HL-60/S4 treated with phorbol 12-myristate 13-acetate at 8.2 ng/mL for 4 days and 3 days (cell line): ENCODE results near the gene FHL2.

Source experiments
- in situ Hi-C: fragments of 300-500 bp; cut with MboI; formaldehyde crosslinking; loops from 2 replicates; pipeline ENCODE4 v1.15.0; 2022; ENCODE audit warnings: low sequenced_read_pairs

FHL2 gene

DNA sequence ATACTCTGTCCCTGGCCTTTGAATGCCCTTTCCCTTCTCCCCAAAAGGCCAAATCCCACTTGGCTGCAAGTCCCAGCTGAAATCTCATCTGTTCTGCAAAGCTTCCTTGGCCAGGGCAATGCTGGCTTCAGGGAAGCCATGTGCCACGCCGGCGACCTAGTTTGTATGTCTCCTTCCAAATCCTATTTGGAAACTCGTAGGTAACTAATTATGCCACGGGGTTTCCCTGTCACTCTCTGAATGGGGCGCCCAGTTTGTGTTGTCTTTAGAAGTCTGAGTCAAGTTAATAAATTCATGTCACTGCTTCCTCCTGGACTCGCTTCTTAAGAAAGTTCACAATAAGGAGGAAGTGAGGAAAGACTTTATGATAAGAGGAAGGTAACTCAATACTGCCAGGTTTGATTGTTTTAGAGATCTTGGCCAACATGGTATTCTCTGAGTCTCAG, 19.1 kb downstream of the FHL2 start:
- in situ Hi-C loops = no loop called here

DNA sequence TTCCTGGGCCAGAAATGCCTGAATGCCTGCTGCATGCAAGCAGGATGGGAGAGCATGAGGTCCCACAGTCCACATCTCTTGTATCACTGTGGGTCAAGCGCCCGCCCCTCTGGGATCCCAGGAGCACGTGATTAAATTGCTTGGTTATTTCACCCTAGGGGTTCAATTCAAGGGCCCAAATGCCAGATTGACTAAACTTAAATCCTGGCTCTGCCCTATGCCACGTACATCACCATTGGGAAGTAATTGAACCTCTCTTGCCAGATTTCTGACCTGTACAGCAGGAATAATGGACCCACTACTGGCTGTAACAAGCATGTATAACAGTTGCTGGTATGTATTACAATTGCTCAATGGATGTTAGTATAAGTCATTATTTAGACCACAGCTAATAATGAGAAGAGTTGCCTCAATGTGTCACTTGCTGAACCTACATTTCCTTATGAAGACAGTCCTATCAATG, 19.9 kb downstream of the FHL2 start:
- in situ Hi-C loops = no loop called here

DNA sequence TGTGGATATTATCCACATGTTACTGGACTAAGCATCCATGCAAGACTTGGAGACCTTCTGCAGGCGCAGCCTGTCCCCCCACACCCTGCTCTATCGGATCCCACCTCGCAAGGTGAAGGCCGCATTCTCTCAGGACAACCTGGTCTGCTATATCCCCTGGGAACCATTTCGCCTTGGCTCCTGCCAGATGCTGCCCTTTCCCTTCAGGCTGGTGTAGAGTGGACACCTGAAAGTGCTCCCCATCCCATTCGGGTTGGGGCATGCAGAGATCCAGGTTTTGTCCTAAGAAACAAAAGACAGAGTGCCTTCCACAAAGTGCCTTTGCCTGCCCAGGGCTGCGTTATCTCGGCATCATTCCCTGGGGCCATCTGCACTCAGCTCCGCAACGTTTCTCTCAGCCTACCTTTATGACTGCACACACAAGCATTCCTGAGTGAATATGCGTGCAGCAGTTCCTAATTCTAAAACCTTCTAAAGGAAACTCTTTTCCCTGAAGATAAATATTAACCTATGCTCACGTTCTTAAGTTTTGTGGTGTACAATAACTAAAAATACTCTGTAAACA, 20.5 kb downstream of the FHL2 start:
- in situ Hi-C loops = no loop called here

DNA sequence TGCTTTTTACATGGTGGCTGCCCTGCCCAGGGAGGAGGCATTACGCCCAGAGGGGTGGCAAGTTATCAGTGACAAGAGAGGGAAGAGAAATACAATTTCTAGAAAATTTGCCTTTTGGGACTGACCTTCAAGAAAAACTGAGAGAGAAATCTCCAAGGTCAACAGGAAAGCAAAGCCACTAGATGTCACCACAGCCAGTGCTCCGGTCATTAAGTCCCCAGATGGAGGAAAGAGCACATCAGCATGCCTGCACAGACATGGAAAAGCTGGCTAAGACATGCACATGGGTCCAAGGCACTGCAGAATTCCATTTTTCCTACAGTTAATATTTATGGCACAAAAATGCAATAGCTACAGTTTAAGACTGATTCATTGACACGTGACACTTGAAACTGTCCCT, 21.0 kb downstream of the FHL2 start:
- in situ Hi-C loops = no loop called here

DNA sequence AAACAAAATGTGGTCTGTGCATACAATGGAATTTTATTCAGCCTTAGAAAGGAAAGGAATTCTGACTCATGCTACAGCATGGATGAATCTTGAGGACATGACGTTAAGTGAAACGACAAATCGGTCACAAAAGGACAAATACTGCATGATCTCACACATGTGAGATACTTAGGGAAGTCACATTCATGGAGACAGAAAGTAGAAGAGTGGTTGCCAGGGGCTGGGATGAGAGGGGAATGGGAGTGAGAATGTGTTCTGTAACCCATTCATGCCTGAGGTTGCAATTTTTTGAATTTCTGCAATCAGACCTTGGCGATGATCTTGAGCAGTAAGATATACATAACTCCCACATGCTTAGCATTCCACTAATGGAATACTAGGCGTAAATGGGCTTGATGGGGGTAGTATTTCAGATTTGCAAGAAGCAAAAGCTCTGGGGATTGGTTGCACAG, 22.0 kb downstream of the FHL2 start:
- in situ Hi-C loops = no loop called here

DNA sequence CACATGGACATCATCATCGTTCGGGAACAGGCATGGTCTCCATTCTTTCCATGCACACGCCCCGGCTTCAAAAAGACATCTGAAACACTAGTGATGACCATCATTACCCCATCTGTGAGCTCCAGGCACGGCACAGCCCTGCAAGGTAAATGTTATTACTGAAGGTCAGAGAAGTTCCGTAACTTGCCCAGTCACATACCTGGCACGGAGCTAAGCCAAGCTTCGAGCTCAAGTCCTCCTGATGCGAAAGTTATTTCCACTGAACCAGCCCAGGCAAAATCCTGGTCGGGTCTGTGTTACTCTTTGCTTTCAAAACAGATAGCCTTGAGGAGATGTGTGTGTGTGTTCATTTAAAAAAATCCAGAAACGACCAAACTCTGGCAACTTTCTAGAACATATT, 22.8 kb downstream of the FHL2 start:
- in situ Hi-C loops = no loop called here

DNA sequence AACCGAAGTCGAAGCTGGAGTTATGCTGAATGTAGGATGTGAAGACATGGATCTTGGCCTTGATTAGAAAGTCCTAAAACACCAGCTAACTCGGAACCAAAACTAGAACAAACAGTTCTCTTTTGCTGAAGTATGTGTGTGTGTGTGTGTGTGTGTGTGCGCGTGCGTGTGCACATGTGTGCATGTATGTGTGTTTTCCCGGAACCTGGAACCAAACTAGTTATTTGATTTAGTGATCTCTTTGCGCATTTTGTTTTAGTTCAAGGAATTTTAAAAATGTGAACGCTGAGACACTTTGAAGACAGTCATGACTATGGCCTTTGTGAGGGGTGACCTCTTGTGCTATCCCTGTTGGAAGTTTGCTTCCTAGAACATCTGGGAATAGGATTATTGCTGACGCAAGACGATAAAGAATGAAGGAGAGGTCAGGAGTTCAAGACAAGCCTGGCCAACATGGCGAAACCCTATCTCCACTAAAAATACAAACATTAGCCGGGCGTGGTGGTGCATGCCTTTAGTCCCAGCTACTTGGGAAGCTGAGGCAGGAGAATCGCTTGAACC, 23.8 kb downstream of the FHL2 start:
- in situ Hi-C loops = no loop called here

DNA sequence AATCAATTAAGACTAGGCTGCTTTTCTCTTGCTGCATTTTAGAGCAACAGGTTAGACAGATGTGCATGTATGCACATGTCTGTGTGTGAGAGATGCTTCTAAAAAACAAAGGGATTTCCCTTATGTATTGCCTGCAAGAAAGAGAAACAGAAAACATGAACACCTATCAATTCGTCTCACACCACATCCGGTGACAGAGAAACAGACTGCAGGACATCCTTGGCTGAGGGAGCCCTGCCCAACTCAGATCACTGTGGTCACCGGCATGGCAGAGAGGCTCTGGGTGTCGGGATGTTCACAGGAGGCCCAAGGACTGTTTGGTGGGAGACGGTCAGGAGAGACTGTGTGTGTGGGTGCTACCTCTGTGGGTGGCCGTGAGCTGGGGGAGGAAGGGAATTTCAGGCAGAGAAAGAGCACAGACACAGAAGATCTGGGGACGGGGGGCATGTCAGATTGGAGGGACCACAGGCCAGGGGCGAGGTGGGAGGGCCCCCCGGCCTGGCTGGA, 24.9 kb downstream of the FHL2 start:
- in situ Hi-C loops = loop anchor here (25.0 kb wide), 2 partner anchors 163 to 1213 kb away; no protein-coding TSS in a partner anchor

DNA sequence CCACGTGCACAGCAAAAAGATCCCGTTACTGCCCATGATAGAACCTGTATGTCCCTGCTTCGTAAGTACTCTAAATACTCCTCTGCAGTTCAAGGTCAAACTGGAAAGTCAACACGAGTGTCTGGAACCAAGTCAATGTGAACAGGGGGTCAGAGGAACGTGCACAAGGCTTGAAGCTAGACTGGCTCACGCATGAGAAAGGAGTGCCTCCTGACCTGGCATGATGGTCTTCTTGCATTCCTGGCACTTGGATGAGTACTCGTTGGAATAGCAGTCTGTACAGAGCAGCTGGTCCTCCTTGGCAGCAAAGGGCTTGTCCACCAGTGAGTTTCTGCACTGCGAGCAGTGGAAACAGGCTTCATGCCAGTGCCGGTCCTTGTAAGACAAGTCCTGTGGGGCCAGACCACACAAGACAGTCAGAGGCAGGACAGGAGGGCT, 25.5 kb downstream of the FHL2 start:
- in situ Hi-C loops = loop anchor here (25.0 kb wide), 2 partner anchors 164 to 1214 kb away; no protein-coding TSS in a partner anchor

DNA sequence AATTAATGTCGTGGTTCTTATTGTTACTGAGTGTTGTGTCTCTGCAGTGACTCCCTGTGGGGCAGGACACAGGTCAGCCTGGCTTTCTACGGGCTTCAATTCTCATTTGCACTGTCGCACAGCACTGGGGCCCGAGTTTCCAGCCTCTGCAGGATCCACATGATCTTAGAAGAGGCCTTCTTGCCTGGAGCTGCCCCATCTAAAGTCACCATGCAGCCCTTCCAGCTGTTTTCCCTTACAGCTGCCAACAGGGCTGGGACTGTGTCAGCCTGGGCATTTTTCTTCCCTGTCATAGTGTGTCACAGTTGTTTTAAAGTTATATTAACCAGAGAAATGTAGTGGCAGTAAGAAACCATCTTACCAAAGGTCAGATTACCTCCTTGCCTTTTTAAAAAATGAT, 27.0 kb downstream of the FHL2 start:
- in situ Hi-C loops = loop anchor here (25.0 kb wide), 2 partner anchors 165 to 1215 kb away; no protein-coding TSS in a partner anchor

DNA sequence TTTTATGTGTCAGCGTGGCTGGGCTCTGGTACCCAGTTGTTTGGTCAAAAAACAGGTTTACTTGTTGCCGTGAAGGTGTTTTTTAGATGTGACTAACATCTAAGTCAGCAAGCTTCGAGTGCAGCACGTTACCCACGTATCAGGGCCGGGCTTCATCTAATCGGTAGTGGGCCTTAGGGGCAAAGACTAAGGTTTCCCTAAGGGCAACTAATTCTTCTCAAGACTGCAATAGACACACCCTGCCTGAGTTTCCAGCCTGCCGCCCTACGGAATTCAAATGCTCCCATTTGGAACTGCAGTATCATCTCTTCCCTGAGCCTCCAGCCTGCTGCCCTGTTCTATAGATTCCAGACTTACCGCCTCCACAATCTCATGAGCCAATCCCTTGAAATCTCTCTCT, 27.7 kb downstream of the FHL2 start:
- in situ Hi-C loops = loop anchor here (25.0 kb wide), 2 partner anchors 166 to 1216 kb away; no protein-coding TSS in a partner anchor

DNA sequence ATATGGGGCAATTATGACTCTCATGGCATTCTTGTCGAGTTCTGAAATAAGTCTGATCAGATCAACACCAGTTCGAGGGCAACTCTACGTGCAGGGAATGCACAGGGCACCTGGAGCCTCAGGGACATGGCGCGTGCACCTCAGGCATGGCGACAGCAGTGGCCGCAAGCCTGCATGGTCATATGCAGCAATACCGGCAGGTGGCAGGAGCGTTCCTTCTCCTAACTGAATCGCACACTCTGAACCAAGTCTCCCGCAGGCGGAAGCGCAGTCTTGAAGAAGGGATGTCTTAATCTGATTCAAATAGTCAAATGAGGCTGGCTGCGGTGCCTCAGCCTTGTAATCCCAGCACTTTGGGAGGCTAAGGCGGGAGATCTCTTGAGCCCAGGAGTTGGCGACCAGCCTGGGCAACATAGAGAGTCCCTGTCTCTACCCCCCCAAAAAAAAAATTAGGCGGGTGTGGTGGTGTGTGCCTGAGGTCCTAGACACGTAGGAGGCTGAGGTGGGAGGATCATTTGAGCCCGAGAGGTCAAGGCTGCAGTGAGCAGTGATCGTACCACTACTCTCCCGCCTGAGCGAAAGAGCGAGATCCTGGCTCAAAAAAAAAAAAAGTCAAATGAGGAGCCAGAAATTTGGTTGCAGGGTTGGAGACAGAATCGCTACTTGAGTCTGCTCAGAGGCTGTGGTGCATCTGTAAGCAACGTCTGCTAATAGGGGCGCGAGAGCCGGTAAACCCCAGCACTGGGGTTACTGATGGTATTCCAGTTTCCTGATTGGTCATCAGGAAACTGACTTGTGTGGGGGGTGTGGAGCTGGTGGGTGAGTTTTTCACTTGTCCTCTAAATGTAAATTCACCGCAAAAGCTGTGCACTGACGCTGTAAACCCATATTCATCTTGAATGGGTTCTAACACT, 28.8 kb downstream of the FHL2 start:
- in situ Hi-C loops = loop anchor here (25.0 kb wide), 2 partner anchors 167 to 1217 kb away; no protein-coding TSS in a partner anchor

DNA sequence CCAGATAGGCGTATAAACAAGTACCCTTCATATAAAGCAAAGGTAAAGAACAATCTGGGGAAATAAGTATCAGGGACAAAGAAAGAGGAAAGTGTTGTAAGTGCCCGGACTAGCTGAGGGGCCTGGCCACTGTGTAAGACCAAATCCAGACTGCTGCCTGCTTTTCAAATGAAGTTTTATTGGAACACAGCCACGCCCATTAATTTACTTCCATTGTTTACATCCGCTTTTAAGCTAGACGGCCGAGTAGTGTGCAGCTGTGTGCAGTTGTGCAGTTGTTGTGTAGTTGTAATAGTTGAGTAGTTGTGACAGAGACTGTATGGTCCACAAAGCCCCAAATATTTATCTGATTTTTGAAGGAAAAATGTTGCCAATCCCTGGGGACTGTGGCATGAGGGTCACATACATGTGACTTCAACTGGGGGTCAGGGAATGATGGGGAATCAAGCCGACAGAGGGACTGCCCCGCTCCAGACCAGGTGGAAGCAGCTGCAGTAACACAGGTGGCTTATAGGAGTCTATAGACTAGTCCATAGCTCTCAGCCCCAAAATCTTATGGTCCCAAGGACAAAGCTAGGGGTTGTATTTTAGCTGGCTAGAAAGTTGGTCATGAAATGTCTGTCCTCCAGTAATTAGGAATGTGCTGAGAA, 30.0 kb downstream of the FHL2 start:
- in situ Hi-C loops = loop anchor here (25.0 kb wide), 2 partner anchors 168 to 1218 kb away; no protein-coding TSS in a partner anchor

DNA sequence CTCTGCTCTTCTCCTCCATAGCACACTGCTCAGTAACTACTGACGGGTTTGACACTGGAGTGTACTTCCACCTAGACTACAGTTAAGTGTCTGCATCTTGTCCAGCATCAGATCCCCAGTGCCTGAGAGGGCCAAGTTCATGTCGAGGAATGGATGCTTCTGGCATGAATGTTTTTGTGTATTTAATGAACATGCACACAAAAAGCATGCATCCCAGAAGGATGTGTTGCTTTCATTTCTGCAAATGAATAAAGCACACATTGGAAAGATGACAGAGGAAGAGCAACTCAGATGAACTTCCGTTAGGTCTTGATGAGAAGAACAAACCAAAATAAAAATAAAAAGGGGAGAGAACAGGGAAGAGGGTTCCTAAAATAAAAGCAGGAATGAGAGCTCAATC, 33.6 kb downstream of the FHL2 start:
- in situ Hi-C loops = loop anchor here (25.0 kb wide), 2 partner anchors 172 to 1222 kb away; no protein-coding TSS in a partner anchor

DNA sequence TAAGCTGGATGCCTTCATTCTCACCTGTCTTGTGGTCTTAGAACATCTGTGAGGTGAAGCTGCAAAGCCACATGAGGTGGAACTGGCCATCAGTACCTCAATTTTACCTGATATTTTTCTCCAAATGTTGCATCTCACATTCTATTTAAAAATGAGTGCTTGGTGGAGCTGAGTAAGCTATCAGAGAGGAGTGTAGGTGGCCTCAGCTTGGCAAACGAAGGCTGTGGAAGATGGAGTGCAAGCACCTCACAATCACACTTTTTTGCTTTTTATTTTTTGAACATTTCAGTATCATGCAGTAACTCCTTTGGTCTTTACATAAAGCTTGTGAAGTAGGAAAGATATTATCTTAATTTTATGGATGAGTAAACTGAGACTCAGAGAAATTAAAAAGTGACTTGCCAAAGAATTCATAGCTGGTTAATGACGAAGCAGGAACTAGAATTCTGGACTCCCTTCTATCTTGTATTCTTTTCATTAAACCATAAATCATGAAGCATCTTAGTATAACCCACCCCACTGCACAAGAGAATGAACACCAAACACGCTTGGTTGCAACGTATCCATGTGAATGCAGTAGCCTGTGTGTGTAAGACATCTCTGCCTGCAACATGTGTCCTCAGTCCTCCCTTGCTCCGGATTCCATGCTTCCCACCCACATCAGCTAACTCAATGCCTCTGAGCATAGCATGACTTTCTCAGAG, 34.3 kb downstream of the FHL2 start:
- in situ Hi-C loops = loop anchor here (25.0 kb wide), 2 partner anchors 173 to 1223 kb away; no protein-coding TSS in a partner anchor

DNA sequence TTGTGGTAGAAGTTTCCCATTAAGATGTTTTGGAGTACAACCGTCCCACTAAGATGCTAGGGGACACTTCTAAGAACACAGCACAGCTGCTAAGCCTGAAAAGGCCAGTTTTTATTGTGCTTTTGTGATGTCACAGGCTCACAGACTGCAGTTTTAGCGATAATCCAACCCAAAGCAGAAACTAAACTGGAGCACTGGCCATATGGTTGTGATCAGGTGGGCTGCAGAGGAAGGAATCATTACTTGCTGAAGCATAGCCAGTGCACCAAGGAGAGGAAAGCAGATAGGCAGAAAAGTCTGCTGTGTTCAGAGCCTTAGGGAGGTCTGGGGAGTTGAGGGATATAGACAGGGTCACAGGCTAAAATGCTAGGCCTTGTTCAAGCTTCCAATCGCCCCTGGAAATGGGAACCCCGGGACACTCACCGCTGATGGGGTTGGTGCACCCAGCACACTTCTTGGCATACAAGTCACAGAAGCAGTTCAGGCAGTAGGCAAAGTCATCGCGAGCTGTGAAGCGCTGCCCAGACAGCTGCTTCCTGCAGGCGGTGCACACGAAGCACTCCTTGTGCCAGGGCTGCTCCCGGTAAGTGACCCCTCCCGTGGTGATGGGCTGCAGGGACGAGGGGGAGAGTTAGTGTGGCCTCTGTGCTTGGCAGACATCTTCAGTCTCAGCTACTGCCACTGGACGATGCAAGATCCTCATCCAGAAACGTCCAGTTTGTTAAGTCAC, 35.8 kb downstream of the FHL2 start:
- in situ Hi-C loops = loop anchor here (25.0 kb wide), 2 partner anchors 174 to 1224 kb away; no protein-coding TSS in a partner anchor

DNA sequence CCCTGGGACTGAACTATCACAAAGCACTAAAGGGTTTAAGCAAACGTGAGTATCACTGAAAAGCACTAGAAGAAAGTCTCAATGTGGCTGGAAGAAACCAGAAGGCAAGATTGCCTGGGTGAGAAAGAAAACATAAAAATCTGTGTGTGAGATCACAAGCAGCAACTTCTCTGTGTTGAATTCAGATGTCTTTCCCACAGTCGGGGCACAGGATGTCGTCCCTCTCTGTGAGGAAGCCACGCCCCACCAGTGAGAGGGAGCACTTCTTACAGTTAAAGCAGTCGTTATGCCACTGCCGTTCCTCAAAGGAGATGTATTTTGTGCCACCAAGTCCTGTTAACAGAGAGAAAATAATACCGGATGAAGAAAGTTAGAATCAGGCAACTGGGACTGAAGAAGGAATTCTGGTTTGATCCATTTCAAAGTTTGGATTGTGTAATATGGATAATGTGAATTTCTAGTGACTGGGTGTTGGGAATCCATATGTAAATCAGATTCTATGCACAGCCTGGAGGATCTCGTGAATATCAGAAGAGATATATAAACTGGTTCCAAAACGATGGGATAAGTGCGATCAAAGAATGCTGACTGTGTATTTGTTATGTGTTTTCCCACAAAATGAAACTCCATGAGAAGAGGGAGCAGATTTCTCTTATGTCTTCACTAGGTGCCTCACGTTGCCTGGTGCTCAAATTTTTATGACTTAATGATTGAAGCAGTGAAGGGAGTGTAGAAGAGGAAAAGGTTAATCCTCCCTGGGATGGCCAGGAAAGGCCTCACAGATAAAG, 37.6 kb downstream of the FHL2 start:
- in situ Hi-C loops = loop anchor here (25.0 kb wide), 2 partner anchors 176 to 1226 kb away; no protein-coding TSS in a partner anchor

DNA sequence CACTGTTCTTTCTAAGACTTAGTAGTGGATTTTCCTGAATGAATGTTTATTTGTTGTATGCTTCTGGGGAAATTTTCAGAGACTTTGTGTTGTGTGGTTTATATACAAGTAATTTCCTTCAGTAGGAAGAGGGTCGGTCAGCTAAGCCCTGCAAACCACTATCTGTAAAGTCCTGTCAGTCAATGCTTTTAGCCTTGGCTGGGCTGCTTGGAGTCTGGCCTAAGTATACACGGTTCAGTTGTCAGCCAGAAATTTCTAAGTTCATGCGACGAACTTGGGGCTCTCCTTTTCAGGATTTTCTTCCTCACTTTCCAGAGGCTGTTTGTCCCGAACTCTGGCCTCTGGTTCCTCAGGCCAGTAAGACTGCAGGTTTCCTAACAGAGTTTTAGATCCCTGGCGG, 40.3 kb downstream of the FHL2 start:
- in situ Hi-C loops = loop anchor here (25.0 kb wide), 2 partner anchors 179 to 1229 kb away; no protein-coding TSS in a partner anchor
